ENCODE data around the gene AASDH.

The AASDH gene

GRCh38 chr4:56289934-56290333 is 97.4 kb downstream of the AASDH start:
- no peak for TF ChIP-seq ARNTL (CRISPR knock-in tag; IDR thresholded peaks at IDR 0.05; ENCODE audit: borderline replicate concordance, low read depth)
- TF ChIP-seq TCF4 (CRISPR knock-in tag; IDR thresholded peaks at IDR 0.05; ENCODE audit: borderline replicate concordance), result no peak
- TF ChIP-seq GLIS3 (CRISPR knock-in tag; IDR thresholded peaks at IDR 0.05), result no peak
- TF ChIP-seq RARB (CRISPR knock-in tag; IDR thresholded peaks at IDR 0.05), result no peak
- no peak for TF ChIP-seq SNAI2 (CRISPR knock-in tag; IDR thresholded peaks at IDR 0.05)
- TF ChIP-seq BACH2 (CRISPR knock-in tag; IDR thresholded peaks at IDR 0.05; ENCODE audit: borderline replicate concordance), result no peak
- TF ChIP-seq POU6F1 (CRISPR knock-in tag; IDR thresholded peaks at IDR 0.05; ENCODE audit: borderline replicate concordance, low read depth), result no peak
- TF ChIP-seq CSRNP3 (CRISPR knock-in tag; IDR thresholded peaks at IDR 0.05), result no peak
- no peak for TF ChIP-seq PATZ1 (CRISPR knock-in tag; IDR thresholded peaks at IDR 0.05; ENCODE audit: borderline replicate concordance)
- TF ChIP-seq CSDC2 (CRISPR knock-in tag; IDR thresholded peaks at IDR 0.05), result no peak
- no peak for TF ChIP-seq ZNF8 (CRISPR knock-in tag; IDR thresholded peaks at IDR 0.05)
- no peak for TF ChIP-seq TOX (CRISPR knock-in tag; IDR thresholded peaks at IDR 0.05; ENCODE audit: borderline replicate concordance)
- TF ChIP-seq ZNF70 (CRISPR knock-in tag; IDR thresholded peaks at IDR 0.05), result no peak
- TF ChIP-seq ZC3H10 (CRISPR knock-in tag; IDR thresholded peaks at IDR 0.05), result no peak
- TF ChIP-seq ZNF565 (CRISPR knock-in tag; conservative IDR thresholded peaks at IDR 0.05; ENCODE audit: low read depth), result no peak
- TF ChIP-seq OSR1 (CRISPR knock-in tag; IDR thresholded peaks at IDR 0.05), result no peak
- TF ChIP-seq TSHZ2 (CRISPR knock-in tag; IDR thresholded peaks at IDR 0.05), result no peak
- no peak for TF ChIP-seq CREB5 (CRISPR knock-in tag; IDR thresholded peaks at IDR 0.05; ENCODE audit: low read depth)
- TF ChIP-seq ZFP3 (CRISPR knock-in tag; IDR thresholded peaks at IDR 0.05), result no peak
- TF ChIP-seq ZFP30 (CRISPR knock-in tag; IDR thresholded peaks at IDR 0.05), result no peak
- peak; percentile 57 for ATAC-seq

- no peak for ATAC-seq
- no peak for TF ChIP-seq OSR1 (CRISPR knock-in tag; IDR thresholded peaks at IDR 0.05)
- no peak for TF ChIP-seq GLIS3 (CRISPR knock-in tag; IDR thresholded peaks at IDR 0.05)
- TF ChIP-seq ZNF70 (CRISPR knock-in tag; IDR thresholded peaks at IDR 0.05), result no peak
- TF ChIP-seq ZNF8 (CRISPR knock-in tag; IDR thresholded peaks at IDR 0.05), result no peak
- no peak for TF ChIP-seq ISL1 (CRISPR knock-in tag; IDR thresholded peaks at IDR 0.05)
- no peak for TF ChIP-seq POU6F1 (CRISPR knock-in tag; IDR thresholded peaks at IDR 0.05; ENCODE audit: borderline replicate concordance, low read depth)
- TF ChIP-seq SNAI2 (CRISPR knock-in tag; IDR thresholded peaks at IDR 0.05), result no peak
- no peak for TF ChIP-seq PATZ1 (CRISPR knock-in tag; IDR thresholded peaks at IDR 0.05; ENCODE audit: borderline replicate concordance)
- no peak for TF ChIP-seq BACH2 (CRISPR knock-in tag; IDR thresholded peaks at IDR 0.05; ENCODE audit: borderline replicate concordance)
Measured at GRCh38 chr4:56288663-56289062, 98.6 kb downstream of the AASDH start.
